Gastrocnemius medialis (tissue), 4 donors: Measurements from ENCODE around the gene PRRX1.

ENCODE experiments used
- POLR2A ChIP-seq, 2 donors: fragments of 450-650 bp; IDR thresholded peaks; one replicate each; pipeline ENCODE4 v1.6.1; 2017; ENCODE audit warnings: antibody characterized with exemption in 2 of 2, mild to moderate bottlenecking in 2 of 2, moderate library complexity in 2 of 2
- TF ChIP-seq, protein P1 (sequence below), 5 experiments: fragments of 450-650 bp in 3 of 5; fragments of 200-600 bp in 2 of 5; sonication (generic) in 2 of 5; IDR thresholded peaks in 4 of 5; conservative IDR thresholded peaks in 1 of 5; 1 replicate in 4 of 5; 2 replicates in 1 of 5; pipeline ENCODE4 v1.5.1; 2016 to 2019; ENCODE audit warnings: antibody characterized with exemption in 5 of 5, mild to moderate bottlenecking in 3 of 5, moderate library complexity in 3 of 5

DNA sequence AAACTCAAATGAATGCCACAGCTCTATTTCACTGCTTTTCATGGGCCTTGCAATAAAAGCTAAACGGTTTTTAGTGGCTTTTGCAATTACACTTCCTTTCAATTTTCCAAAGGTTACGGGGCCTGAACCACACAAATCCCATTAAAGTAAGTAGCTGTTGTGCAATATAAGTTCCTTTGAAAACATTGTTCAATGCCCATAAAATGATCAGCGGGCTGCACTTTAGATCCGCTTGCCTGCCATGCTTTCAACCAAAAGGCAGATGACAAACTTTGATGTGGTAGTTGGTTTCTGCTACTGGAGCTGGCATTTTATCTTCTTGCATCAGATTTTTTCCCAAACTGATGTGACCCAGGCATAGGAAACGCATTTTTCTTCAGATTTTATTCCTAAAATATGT lies 50.2 kb downstream of the PRRX1 start:
- TF ChIP-seq POLR2A (IDR thresholded peaks at IDR 0.05) = no peak
- TF ChIP-seq, protein P1, sequence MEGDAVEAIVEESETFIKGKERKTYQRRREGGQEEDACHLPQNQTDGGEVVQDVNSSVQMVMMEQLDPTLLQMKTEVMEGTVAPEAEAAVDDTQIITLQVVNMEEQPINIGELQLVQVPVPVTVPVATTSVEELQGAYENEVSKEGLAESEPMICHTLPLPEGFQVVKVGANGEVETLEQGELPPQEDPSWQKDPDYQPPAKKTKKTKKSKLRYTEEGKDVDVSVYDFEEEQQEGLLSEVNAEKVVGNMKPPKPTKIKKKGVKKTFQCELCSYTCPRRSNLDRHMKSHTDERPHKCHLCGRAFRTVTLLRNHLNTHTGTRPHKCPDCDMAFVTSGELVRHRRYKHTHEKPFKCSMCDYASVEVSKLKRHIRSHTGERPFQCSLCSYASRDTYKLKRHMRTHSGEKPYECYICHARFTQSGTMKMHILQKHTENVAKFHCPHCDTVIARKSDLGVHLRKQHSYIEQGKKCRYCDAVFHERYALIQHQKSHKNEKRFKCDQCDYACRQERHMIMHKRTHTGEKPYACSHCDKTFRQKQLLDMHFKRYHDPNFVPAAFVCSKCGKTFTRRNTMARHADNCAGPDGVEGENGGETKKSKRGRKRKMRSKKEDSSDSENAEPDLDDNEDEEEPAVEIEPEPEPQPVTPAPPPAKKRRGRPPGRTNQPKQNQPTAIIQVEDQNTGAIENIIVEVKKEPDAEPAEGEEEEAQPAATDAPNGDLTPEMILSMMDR (IDR thresholded peaks at IDR 0.05 in 4 of 5, conservative IDR thresholded peaks at IDR 0.05 in 1 of 5) = no peak
